Endodermal cell (in vitro differentiated cells): ENCODE measurements around the gene OR10D3. TPM values are rescaled to one million over a fixed set of nuclear protein-coding genes. Genes with fewer than 3 reads are reported as not detected.

Source experiments
- DNase-seq: peaks from one replicate; pipeline ENCODE4 v3.0.0-alpha.2; 2017
- H3K27ac ChIP-seq: 2 replicates; pipeline ENCODE4 v1.5.1; 2013; ENCODE audit warnings: mild to moderate bottlenecking, low read depth, low read length, moderate library complexity
- H3K27me3 ChIP-seq: 2 replicates; pipeline ENCODE4 v1.6.1; 2013; ENCODE audit warnings: mild to moderate bottlenecking, low read length, moderate library complexity; ENCODE audit not compliant: insufficient read depth, control insufficient read depth, poor library complexity, severe bottlenecking
- H3K36me3 ChIP-seq: 2 replicates; pipeline ENCODE4 v1.7.0; 2013; ENCODE audit warnings: mild to moderate bottlenecking, low read length, moderate library complexity; ENCODE audit not compliant: control insufficient read depth, insufficient read depth
- H3K4me1 ChIP-seq: one replicate; pipeline ENCODE4 v1.7.0; 2013; ENCODE audit warnings: low read length; ENCODE audit not compliant: control insufficient read depth, insufficient read depth
- H3K4me3 ChIP-seq: 2 replicates; pipeline ENCODE4 v1.5.1; 2013; ENCODE audit warnings: mild to moderate bottlenecking, low read length, moderate library complexity
- H3K9ac ChIP-seq: 2 replicates; pipeline ENCODE4 v1.6.1; 2013; ENCODE audit warnings: mild to moderate bottlenecking, low read length, moderate library complexity; ENCODE audit not compliant: poor library complexity, severe bottlenecking; ENCODE audit errors: extremely low read depth
- H3K9me3 ChIP-seq: 2 replicates; pipeline ENCODE4 v1.6.1; 2013; ENCODE audit warnings: mild to moderate bottlenecking, low read length, moderate library complexity; ENCODE audit not compliant: control insufficient read depth
- H3K27ac Mint-ChIP-seq: 2 replicates; pipeline ENCODE4 v1.8.0; 2020; ENCODE audit warnings: mixed read lengths
- H3K27me3 Mint-ChIP-seq: 2 replicates; pipeline ENCODE4 v1.8.0; 2021; ENCODE audit warnings: mild to moderate bottlenecking, mixed read lengths; ENCODE audit not compliant: insufficient read depth
- H3K36me3 Mint-ChIP-seq: 2 replicates; pipeline ENCODE4 v1.8.0; 2020; ENCODE audit warnings: low read depth, mixed read lengths
- H3K4me1 Mint-ChIP-seq: 2 replicates; pipeline ENCODE4 v1.8.0; 2020; ENCODE audit warnings: mixed read lengths
- H3K4me3 Mint-ChIP-seq: 2 replicates; pipeline ENCODE4 v1.8.0; 2020; ENCODE audit warnings: mild to moderate bottlenecking, moderate library complexity, mixed read lengths
- H3K9me3 Mint-ChIP-seq: 2 replicates; pipeline ENCODE4 v1.8.0; 2020; ENCODE audit warnings: mild to moderate bottlenecking, mixed read lengths
- CTCF ChIP-seq: fragments of 200-600 bp; sonication (generic); conservative IDR thresholded peaks from 2 replicates; pipeline ENCODE4 v1.5.0; 2021; ENCODE audit warnings: antibody characterized with exemption, mild to moderate bottlenecking
- WGBS, 2 experiments: methylation state at CpG; one replicate each; pipeline versions ENCODE4 v1.1.5 to v1.1.7; 2013; ENCODE audit warnings: missing lambda C conversion rate in 2 of 2, mixed read lengths in 1 of 2; ENCODE audit not compliant: insufficient coverage in 1 of 2, insufficient read length in 1 of 2; 5-methylcytosine and 5-hydroxymethylcytosine counted together
- total RNA-seq, 2 donors: library from RNA; stranded (reverse); fragmentation: NEBNext Ultra II Directional in 1 of 2; extraction: Animal tissue kit (Norgen Biotek cat#: 25700) in 1 of 2; gene quantifications; 2 replicates in 1 of 2; 3 replicates in 1 of 2; pipeline ENCODE4 v1.2.1, GENCODE V29; 2021

The OR10D3 gene
- total RNA-seq, 2 donors from 2014 or later = 0.37 TPM; not detected in 1

- no peak for TF ChIP-seq CTCF
- H3K27me3 ChIP-seq = no peaks in the 10 kb centered on the region
- H3K36me3 ChIP-seq = no peaks in the 10 kb centered on the region
- no peaks in the 10 kb centered on the region for H3K9me3 ChIP-seq
- H3K4me1 ChIP-seq = no peaks in the 10 kb centered on the region
- WGBS, 2 experiments = 50% methylated on average over 1 of the region's 1 CpG; no CpG with 5 or more reads in 1 of the 2 experiments
- Mint-ChIP-seq H3K4me3 (no peak overlapping the region), H3K27ac (no peak overlapping the region), H3K9me3 (peaks cover 3% of the 10 kb centered on the region), H3K36me3 (no peaks in the 10 kb centered on the region), H3K4me1 (no peaks in the 10 kb centered on the region), H3K27me3 (no peaks in the 10 kb centered on the region)
- H3K4me3 ChIP-seq = no peak overlapping the region
- no peak overlapping the region for H3K9ac ChIP-seq
- no peak for DNase-seq
- H3K27ac ChIP-seq = no peak overlapping the region
Observed at GRCh38 chr11:124233376-124233775, 50.2 kb downstream of the OR10D3 start.

Other genes with a start within 250 kb of the OR10D3 start
- under 1 TPM in 1 of 2 donors, not detected in 1; 0.24 TPM for gene OR4D5, start 243.7 kb upstream of the OR10D3 start, total RNA-seq
- gene OR6T1, start 239.5 kb upstream of the OR10D3 start, total RNA-seq = not detected
- not detected for gene OR10S1, start 205.6 kb upstream of the OR10D3 start, total RNA-seq
- gene OR10G6, start 188.2 kb upstream of the OR10D3 start, total RNA-seq = not detected
- not detected for gene OR10G4, start 170.3 kb upstream of the OR10D3 start, total RNA-seq
- not detected for gene OR10G9, start 160.3 kb upstream of the OR10D3 start, total RNA-seq
- not detected for gene OR10G8, start 156.5 kb upstream of the OR10D3 start, total RNA-seq
- not detected for gene OR10G7, start 142.0 kb upstream of the OR10D3 start, total RNA-seq
- gene VWA5A, start 67.9 kb upstream of the OR10D3 start, total RNA-seq = 10 to 100 TPM; 38.3 to 65.4 TPM
- gene OR8G1, start 57.8 kb downstream of the OR10D3 start, total RNA-seq = under 1 TPM in 1 of 2 donors, not detected in 1; 0.11 TPM
- gene OR8G5, start 73.0 kb downstream of the OR10D3 start, total RNA-seq = under 1 TPM in 1 of 2 donors, not detected in 1; 0.18 TPM
- gene OR8D1, start 130.6 kb downstream of the OR10D3 start, total RNA-seq = not detected
- not detected for gene OR8D2, start 136.9 kb downstream of the OR10D3 start, total RNA-seq
- not detected for gene OR8B2, start 201.2 kb downstream of the OR10D3 start, total RNA-seq
- gene OR8B3, start 215.7 kb downstream of the OR10D3 start, total RNA-seq = not detected
- gene OR8B4, start 241.5 kb downstream of the OR10D3 start, total RNA-seq = not detected